Embryonic facial prominence (tissue), 1 donor: ENCODE results near the gene PARVG.
"Not testable (repeated sequence)": the region's sequence is repeated elsewhere in the genome, so short reads cannot be mapped to it uniquely, and the experiment has no call there.

ENCODE experiments used
- DNase-seq: peaks from one replicate; pipeline ENCODE4 v3.0.0-alpha.2; 2016; ENCODE audit errors: extremely low spot score

The PARVG gene

GRCh38 chr22:44213489-44214043 lies 32.8 kb downstream of the PARVG start:
- DNase-seq, result no peak

- DNase-seq, result no peak
Measured at GRCh38 chr22:44214187-44214586, 33.5 kb downstream of the PARVG start.

DNA sequence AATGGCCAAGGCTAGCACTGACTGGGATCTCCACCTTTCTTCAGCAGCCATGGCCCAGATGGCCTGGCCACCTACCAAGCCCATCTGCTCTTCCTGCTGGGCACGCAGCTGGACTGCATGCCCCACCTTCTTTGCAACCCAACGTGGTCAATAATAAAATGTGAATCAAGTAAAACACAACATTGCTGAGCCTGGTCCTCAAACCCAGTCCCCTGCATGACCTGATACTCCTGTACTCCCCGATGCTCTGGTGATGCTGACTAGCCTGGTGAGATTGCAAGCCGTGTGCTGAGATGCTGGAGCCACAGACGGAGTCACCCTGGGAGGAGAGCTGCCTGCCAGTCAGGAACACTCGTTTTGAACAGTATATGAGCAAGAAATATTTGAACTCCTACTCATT lies 34.0 kb downstream of the PARVG start:
- DNase-seq, result no peak

DNA sequence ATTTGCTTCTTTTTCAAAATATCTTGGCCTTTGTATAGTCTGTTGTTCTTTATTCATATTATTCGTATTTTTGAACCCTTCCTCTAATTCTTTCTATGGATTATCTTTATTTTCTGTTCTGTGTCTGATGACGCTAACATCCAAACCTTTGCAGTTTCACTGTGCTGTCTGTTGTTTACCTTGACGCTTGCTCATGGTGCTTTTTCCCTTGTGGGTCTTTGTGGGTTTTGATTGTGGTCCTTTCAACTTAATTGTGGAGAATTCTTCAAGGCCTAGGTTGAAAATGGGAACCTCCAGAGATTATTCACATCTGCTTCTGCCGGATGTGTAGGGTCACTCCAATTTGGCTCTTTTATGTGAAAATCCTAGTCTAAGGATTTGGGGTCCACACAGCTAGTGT lies 34.6 kb downstream of the PARVG start:
- no peak for DNase-seq

GRCh38 chr22:44217346-44217745 lies 36.6 kb downstream of the PARVG start:
- DNase-seq, result no peak

GRCh38 chr22:44218071-44218470 lies 37.3 kb downstream of the PARVG start:
- no peak for DNase-seq

- no peak for DNase-seq
Measured at GRCh38 chr22:44219101-44219870, 38.6 kb downstream of the PARVG start.

DNA sequence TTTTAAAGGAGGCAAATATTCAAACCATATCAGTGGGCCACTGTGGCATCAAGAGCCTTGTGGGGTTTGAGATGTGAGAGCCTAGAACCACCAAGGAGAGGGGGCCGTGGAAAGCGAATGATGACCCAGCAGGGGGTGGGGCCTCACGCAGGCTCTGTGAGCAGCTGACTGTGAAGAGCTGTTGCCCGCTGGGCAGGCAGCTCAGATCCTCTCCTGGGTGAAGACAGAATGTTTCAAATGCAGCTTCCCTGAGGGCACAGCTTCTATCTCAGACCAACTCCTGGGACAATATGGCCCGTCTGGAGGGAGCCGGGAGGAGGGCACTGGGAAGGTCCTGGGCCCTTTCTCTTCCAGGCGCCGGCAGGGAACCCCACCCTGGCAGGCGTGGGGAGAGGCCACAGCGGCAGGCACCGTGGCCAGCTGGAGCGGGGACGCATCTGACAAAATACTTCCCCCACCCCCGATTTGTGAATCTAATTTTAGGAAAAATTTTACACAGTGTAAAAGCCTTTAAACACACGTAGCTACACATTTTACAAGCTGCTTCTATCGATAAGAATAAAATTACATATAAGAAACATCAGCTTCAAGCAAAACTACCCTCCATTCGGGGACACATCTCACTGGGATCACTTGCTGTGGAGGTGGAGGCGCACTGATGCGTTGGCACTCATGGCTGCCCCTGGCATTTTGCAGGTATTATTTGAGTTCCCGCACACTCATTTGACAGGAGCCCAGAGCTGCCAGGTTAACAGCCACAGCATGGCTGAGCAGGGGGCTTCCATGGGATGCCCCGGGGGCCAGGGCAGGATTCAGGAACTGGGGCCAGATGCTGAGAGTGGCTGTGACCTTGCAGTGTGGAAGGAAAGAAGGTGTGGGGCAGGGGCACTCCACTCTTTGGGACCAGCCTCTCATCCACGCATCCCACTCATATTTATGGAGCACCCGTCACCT lies 40.3 kb downstream of the PARVG start:
- no peak for DNase-seq

DNA sequence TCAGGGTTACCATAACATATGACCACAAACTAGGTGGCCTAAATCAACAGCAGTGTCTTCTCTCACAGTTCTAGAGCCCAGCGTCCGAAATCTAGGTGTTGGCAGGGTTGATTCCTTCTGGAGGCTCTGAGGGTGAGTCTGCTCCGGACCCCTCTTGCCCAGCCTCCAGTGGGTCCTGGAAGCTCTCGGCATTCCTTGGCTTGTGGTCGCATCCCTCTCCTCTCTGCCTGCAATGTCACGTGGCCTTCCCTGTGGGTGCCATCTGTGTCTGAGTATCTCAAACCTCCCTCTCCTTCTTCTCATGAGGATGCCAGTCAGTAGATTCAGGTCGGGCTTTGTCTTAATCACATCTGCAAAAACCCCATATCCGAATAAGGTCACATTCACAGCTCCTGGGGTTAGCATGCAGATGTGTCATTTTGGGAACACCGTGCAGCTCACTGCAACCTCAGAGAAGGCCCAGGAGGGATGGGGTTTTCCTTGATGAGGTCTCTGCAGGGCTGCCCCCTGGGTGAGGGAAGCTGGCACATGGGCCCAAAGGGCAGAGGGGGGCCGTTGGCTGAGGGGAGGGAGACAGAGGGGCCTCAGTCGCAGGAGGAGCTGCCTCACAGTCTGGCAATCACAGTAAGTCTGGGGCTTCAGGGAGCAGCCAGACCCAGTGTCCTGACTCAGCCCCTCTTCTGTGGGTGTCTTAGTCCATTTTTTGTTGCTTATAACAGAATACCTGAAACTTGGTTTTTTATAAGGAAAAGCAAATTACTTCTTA lies 41.2 kb downstream of the PARVG start:
- DNase-seq, result no peak

DNA sequence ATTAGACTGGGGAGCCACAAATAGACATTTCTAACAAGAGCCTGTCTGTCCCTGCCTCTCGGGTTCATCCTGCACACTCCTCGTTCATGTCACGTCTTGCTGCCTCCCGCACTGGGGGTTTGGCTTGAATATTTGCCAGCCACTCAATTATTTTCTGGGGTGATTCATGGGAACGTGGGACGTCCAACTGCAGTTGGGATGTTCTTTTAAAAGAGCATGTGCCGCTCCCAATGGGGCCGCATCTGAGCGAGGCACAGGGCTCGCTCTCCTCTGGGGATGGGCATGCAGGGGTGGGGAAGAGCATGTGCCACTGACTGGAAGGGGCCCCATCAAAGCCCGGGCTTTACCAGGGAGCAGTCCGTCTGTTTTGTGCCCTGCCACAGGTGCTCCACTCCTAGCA lies 43.4 kb downstream of the PARVG start:
- no peak for DNase-seq

DNA sequence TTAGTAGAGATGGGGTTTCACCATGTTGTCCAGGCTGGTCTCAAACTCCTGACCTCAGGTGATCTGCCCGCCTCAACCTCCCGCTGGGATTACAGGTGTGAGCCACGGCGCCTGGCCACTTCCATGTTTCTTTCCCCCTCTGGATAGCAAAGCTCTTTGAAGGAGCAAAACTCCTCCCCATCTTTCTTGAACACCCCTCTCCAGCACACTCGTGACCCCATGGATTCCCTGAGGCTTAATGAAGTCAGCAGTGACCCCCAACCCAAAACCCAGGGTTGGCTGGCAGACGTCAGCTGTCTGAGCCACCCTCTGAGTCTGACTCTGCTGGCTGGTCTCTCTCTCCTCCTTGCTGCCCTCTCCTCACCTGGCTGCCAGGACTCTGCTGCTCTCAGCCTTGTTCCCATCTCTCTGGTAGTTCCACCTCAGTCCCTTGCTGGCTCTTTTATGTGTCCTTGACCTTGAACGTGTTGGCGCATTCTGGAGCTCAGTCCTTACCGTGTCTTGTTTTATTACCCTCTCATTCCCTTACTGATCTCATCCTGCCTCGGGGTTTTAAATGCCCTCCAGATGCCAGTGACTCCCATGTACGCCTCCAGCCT lies 44.5 kb downstream of the PARVG start:
- no peak for DNase-seq

DNA sequence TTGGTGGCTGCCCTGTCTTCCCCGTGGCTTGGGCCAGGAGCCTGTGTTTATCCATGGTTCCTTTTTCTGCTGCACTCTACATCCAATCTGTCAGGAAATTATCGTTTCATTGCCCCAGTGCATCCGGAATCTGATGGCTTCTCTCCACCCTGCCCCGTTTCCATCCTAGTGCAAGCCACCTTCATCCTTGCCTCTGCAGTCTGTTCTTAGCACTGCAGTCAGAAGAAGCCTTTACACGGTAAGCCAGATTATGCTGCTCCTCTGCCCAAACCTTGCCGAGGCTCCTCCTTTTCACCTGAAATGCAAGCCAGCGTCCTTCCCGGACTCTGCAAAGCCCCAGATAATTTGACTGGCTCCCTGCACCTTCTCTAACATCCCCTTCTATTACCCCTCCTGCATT lies 45.1 kb downstream of the PARVG start:
- no peak for DNase-seq

- DNase-seq, result no peak
Measured at GRCh38 chr22:44229331-44229730, 48.6 kb downstream of the PARVG start.

- DNase-seq, result no peak
Measured at GRCh38 chr22:44229809-44230208, 49.1 kb downstream of the PARVG start.

GRCh38 chr22:44231233-44231632 lies 50.5 kb downstream of the PARVG start:
- no peak for DNase-seq

DNA sequence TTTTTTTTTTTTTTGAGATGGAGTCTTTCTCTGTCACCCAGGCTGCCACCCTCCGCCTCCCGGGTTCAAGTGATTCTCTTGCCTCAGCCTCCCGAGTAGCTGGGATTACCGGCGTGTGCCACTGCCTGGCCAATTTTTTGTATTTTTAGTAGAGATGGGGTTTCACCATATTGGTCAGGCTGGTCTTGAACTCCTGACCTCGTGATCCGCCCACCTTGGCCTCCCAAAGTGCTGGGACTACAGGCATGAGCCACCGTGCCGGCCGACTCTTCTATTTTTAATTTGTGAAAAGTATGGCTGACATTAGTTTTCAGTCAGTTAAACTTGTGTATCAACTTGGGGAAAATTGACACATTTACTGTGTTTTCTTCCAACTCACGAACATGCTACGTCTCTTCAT lies 53.6 kb downstream of the PARVG start:
- not testable (repeated sequence) for DNase-seq

DNA sequence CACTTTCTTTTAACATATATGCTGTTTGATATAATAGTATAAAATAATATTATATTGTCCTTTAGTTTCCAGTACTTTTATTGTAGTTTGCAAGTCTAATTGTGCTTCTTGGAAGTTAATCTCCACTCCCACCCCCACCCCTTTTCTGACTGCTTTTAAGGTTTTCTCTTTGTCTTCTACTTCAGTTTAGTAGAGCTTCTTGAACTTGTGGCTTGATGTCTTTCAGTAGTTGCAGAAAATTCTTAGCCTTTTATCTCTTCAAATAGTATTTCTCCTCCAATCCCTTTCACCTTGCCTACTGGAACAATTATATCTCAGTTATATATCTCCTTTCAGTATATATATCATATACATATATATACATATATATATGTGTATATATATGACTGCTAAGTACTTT lies 56.6 kb downstream of the PARVG start:
- no peak for DNase-seq

GRCh38 chr22:44241121-44241520 lies 60.4 kb downstream of the PARVG start:
- not testable (repeated sequence) for DNase-seq

DNA sequence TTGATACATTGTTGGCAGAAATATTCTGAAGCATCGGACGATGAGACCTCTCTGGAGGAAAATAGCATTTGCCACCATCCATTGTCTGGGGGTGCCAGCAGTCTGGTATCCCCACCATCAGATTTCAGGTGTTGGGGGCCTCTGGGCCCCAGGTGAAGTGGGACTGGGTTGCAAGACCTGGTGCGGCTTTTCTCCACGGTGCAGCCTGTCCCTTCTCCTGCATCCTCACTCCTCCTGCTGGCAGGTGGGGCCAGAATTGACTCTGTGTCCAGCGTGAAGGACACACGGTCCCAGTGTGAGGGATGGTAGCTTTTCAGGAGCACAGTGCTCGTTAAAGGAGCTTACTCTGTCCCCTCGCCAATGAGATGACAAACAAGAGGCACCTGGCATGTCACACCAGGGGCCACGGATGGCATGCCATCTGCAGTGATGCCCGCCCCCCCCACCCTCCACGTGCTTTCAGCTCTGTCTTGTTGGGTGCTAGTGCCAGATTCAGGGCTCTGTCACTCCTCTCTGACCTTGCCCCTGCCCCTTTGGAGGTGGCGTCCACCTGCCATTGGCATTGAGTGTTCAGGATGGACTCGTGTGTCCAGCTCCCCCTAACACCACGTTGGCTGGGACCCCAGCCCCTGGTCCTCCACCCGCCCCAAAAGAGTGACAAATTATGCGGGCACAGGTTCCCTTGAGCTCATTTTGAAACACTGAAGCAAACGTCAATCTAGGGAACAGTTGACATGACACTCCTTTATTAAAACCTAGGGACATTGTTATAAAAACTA lies 62.4 kb downstream of the PARVG start:
- no peak for DNase-seq

GRCh38 chr22:44243761-44244160 lies 63.0 kb downstream of the PARVG start:
- no peak for DNase-seq
